Measurements from ENCODE around the gene IDH3G.
"Not testable (repeated sequence)": the region's sequence is repeated elsewhere in the genome, so short reads cannot be mapped to it uniquely, and the experiment has no call there.

IDH3G gene

DNA sequence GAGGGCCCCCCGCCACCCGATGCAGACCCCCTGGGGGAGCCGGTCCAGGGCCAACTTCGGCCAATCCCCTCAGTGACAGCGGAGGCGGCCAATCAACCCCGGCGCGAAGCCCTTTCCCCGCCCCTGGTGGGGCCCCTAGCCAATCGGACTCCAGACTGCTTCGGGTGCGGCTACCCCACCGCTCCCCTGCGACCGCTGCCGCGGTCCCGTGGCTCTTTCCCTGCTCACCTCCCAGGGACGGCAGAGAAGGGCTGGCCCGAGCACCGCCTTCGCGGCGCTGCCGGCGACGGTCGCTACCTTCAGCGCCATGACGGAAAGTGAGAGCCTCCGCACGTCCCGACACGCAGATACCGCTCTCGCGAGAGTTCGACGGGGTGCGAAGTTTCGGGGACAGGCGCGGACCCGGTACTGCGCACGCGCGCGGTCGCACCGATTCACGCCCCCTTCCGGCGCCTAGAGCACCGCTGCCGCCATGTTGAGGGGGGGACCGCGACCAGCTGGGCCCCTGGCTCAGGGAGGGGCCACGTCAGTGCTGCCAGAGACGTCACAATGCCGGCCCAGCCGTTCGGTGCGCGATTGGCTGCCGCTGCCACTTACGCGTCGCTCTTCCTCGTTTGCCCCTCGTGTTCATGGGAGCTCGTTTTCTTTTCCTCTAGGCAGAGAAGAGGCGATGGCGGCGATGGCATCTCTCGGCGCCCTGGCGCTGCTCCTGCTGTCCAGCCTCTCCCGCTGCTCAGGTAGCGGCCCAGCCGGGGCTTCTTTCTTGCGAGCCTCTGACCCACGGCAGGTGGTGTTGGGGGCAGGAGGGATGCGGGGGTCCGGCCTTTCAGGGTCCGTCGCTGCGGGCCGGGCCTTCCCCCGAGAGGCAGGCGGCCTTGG lies at the start of gene IDH3G, which contains the start of gene SSR4:
Gene IDH3G (minus strand): TSS at position 358 of the 879 bp plus-strand sequence. CDS start 49 bp downstream, at position 309.
Gene SSR4 (plus strand): TSS at position 651 of the 879 bp plus-strand sequence. CDS start 20 bp downstream, at position 671.
- peak; percentile 75 to 86 for DNase-seq

DNA sequence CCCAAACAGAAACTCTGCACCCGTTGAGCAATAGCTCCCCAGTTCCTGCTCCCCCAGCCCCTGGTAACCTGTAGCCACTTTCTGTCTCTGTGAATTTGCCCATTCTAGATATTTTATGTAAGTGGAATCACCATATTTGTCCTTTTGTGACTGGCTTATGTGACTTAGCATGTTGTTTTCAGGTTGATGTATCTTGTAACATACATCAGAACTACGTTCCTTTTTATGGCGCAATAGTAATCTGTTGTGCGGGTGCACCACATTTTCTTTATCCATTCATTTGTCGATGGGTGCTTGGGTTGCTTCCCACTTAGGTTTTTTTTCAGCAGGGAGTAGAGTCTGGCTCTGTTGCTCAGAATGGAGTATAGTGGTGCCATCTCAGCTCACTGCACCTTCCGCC lies 42.7 kb upstream of the IDH3G start:
- no peak for DNase-seq

DNA sequence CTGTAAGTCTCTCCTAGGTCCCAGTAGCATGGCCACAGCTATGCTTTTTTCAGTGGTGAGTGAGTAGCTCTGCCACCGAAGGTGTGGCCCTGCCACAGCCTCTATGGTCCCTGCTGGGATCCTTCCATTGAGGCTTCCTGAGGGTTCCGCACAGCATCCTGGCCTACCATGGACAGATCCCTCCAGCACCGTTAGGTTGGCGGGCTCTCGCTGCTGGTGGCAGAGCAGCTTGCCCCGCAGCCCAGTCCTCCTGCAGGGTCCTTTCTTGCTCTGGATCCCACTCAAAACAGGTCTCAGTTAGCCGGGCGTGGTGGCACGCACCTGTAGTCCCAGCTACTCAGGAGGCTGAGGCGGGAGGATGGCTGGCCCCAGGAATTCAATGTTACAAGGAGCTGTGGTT lies 38.6 kb upstream of the IDH3G start:
- DNase-seq, result no peak

DNA sequence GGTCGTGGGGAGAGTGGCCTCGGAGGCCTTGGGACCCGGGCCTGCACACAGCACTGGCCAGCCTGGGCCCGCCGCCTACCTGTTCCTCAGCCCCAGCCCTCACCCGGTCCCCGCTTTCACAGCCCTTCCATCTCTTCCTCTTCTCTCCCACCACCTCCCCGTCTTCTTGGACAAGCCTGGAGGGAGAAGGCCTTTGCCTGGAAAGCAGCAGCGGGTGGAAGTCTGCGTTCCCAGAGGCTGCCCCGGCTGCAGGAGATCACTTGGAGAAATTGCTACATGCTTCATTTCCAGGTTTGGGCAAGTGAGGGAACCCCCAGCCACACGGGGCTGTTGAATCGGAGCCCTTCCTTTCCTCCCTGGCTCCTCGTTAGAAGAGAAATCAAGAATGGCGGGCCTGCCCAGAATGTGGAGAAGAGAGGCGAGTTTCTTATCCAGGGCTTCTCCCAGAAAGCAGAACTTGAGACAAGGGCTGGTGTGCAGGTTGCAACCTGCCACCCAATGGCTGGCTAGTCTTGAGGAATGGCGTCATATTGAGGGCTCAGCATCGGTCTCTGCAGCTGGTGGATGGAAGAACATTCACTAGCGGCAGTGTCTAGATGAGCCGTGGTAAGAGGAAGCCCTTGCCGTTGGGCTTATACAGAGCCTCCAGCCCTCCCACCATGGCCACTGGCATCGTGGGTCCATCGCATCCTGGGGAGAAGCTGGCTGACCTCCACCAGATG lies 37.4 kb upstream of the IDH3G start:
- DNase-seq, result no peak

DNA sequence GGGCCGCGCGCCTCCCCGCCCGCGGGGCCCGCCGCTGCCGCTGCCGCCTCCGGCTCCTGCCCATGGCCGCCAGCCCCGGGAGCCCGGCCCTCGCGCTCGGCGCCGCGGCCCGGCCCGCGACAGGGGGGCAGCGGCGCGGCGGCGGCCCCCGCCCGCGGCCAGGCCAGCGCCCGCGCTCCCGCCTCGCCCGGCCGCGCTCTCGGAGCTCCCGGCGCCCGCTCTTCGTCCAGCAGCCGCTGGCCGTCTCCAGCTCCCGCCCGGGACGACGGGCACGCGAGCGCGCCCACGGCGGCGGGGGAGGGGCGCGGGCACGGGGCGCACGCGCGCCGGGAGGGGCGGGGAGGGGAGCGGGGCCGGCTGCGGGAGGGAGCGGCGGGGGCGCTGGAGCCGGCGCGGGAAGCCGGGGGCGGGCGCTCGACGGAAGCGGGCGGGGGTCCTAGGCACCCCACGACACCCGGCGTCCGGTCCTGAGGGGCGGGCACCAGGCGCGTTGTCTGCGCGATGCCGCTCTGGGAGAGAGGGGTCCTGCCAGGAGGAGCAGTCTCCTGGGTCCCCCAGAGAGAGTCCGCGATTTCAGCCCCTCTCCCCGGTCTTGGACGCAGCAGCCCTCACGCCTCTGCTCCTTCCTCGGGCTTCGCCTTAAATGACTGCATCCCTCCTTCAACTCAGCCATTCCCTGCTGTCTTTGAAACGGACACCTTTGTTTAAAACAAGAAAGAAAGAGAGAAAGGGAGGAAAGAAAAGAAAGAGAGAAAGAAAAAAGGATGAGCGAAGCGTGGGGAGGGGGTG lies 36.7 kb upstream of the IDH3G start:
- DNase-seq, result no peak

DNA sequence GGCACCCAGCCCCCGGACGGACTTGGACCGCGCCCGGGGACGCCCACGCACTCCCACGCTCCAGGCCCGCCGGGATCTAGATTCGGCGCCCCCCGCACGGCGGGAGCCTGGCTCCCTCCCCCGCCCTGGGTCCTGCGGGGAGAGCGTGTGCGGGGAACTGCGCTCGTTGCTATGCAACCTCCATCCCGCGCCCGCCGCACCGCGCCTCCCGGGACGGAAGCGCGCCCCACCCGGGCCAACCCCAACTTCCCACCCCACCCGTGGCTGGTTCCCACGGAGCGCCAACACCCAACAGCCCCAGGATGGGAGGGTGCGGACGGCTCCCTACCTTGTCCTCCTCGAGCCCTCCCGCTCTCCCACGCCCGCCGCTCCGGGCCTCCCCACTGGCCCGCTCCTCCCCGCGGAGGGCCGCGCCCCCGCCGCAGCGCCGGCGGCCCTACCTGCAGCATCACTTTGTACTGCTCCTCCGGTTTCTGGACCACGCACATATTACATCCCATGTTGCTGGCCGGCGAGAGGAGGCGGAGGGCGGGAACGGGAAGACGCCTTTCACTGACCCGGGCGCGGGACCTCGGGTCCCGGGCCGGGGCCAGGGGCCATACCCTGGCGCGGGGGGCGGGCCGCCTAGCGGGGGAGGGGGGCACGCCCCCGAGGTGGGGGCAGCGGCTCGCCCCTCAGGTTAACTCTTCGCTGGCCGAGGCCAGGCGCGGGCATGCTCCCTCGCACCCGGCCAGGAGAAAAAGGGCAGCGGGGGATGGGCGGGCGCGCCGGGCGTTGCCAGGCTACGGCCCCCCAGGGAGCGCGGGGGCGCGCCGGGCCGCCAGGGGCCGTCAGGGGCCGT lies 35.8 kb upstream of the IDH3G start, which contains the start of gene PDZD4:
Gene PDZD4 (minus strand): TSS at position 746 of the 841 bp plus-strand sequence. CDS start 246 bp downstream, at position 500.
- no peak for DNase-seq

DNA sequence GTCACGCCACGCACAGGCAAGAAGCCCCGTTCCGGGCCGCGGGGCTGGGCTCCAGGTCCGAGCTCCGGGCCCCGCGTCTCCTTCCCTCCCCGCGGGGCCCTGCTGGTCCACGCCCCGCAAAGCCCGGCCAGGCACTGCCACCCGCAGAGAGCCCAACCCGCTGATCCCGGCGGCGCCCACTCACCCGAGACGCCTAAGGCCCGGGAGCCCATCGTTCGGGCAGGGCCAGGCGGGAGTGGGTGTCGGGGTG lies 35.3 kb upstream of the IDH3G start:
- no peak for DNase-seq

DNA sequence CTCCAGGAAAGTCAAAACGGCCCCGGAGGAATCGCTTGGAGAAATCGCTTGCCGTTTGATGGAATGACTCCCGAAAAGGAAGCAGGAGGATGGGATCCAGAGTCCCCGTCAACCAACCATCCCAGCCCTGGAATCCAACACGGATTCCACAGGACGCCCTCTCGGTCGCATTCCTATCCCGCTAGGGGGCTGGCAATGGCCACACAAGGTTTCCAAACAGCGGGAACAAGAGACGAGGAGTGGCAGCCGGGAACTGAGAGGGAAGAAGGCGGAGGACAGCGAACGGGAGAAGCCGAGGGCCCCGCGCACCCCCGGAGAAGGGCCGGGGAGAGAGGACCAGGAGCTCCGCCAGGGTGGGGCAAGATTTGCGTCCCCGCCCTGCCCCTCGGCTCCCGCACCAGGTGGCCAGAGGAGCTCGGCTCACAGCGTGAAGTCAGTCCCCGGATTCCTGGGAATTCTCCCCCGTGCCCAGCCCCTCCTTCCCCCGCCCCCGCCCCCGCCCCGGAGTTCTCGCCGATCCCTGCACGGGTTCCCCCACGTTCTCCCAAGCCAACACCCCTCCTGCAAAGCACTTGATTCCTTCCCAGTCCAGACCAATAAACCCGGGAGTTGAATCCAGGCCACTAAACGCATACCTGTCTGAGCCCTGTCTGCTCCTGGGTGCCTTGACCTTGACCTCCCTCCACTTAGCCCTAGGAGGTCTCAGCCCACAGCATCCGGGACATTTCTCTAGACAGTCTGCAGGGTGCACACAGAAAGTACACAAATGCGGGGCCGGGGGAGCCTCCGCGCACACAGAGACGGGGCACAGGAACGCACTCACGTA lies 34.8 kb upstream of the IDH3G start:
- DNase-seq, result no peak

DNA sequence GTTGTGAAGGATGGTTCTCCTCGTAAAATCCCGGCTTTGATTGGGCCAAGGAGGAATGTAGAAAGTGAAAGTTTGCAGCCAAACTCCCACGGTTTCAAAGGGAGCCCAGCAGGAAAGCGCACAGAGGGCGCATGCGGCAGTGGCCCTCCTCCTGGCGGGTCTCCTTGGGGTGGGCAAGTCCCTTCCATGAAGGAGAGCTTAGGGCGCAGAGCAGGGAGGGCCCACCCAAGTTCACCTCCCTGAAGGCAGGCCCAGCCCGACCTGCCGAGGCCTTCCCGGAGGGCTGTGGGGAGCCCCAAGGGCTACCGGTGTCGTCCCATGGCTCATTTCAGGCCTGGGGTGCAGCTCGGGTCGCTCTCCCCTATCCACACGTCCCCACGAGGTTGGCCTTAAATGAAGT lies 34.1 kb upstream of the IDH3G start:
- DNase-seq, result no peak

DNA sequence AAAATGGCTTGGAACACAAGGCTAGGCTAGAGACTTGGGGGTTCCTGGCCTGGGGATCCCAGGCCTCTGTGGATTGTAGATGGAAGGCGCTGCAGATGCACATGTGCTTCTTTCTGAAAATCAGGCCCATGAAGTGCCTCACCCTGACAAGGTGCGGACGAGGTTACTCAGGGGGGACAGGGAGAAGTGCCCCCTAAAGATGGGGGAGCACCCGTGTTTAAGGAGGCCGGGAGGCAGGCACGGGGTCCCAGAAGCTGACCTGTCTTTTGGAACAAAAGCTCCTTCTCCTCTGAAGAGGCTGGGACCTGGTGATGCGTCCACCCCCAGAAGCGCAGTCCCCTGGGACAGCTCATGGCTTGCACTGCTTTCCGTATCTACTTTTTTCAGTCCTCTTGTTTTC lies 33.7 kb upstream of the IDH3G start:
- no peak for DNase-seq

DNA sequence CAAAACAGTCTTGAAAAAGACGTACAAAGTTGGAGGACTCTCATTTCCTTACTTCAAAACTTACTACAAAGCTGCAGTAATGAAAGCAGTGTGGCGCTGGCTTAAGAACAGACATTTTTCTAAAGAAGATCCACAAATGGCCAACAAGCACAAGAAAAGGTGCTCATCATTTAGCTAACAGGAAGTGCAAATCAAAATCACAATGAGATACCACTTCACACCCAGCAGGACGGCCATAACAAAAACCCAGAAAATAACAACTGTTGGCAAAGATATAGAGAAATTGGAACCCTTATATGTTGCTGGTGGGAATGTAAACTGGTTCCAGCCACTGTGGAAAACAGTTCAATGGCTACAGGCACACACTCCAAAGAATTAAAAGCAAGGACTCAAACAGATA lies 32.8 kb upstream of the IDH3G start:
- DNase-seq, result no peak

DNA sequence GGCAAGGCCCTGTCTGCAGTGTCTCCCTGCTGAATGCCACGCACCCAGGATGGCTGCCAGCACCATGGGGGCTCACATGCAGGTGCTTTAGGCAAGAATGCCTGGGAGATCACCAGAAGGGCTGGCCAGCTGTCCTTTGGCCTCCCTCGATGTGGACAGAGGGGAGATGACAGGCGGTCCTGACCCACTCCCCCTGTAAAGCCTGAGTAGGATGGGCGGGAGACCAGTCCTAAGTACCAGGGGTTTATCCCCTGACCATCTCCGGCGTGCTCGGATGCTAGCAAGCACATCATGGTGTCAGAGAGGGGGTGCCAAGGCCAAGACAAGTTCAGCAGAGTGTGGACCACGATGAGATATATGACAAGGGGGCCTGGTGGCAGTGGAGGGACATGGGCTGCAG lies 30.9 kb upstream of the IDH3G start:
- DNase-seq, result no peak

DNA sequence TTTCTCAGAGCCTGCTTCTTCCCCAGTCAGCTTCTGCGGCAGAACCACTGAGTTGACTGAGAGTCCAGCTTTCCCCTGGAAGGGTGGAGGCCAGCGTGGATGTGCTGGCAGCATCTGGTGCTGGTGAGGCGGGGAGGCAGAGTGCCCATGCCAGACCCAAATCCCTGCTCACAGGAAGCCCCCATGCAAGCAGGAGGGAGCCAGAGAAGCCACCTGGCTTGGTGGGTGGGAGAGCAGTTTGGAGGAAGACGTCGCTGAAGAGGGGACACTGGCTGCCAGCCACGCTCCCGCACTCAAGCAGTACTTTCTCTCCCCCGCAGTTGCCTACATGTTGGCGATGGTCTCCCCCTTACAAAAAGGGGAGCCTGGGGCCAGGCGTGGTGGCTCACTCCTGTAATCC lies 30.2 kb upstream of the IDH3G start:
- DNase-seq, result no peak

DNA sequence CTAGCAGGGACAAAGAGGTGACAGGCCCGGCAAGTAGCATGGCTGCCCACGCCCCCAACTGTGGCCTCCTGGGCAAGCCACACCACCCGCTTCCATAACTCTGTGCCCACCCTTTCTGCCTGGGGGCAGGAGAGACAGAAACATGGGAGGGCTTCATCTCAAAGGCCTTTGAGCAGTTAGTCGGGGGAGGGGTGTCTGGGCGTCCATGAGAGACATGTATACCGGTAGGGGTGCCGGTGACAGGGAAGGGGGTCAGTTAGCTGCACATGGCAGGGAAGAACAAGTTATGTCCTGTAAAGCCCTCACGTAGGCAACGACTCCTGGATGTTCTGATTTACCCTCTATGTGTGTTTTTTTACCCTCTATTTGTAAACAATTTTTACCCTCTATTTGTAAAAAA lies 26.9 kb upstream of the IDH3G start:
- no peak for DNase-seq

DNA sequence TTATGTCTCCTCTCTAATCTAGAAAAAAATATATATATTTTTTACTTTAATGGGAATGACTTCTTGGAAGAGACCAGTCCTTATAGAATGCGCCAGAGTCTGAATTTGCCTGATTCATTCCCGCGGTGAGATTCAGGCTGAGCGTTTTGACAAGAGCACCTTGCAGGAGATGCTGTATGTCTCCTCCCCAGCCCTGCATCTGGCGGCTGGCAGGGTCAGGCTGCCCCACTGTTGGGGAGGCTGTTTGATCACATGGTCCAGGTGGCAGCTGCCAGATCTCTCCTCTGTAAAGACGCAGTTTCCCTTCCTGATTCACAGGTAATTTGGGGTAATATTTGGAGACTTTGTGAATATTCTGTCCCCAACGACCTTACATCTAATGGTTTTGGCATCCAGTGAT lies 26.4 kb upstream of the IDH3G start:
- peak; percentile 6 to 10 for DNase-seq

DNA sequence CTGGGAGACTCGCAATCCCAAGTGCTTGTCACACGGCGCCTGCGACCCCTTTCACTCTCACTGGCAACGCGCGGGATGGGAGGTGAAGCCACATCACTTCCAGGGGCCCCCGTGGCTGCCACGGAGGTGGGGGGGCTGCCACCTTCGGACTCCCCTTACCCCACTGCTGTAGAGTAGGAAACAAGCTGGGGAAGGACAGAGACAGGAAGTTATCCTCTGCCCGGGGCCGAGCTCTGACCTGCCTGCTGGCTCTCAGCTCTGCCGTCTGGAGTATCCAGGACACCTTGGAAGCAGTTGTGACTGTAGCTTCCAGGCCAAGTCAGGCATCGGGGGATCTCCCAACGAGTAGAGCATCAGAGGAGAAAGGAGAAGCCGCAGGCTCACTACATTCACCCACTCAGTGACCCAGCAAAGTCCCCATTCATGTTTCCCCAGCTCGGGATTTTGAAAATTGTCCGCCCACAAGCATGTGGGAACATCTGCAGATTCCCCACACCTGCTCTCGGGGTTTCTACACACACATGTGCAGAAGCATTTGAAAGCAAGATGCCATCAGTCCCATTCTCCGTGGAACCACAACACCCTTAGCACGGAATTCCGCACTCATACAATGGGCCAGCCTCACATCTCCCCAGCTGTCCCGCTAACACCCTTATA lies 25.3 kb upstream of the IDH3G start:
- no peak for DNase-seq

DNA sequence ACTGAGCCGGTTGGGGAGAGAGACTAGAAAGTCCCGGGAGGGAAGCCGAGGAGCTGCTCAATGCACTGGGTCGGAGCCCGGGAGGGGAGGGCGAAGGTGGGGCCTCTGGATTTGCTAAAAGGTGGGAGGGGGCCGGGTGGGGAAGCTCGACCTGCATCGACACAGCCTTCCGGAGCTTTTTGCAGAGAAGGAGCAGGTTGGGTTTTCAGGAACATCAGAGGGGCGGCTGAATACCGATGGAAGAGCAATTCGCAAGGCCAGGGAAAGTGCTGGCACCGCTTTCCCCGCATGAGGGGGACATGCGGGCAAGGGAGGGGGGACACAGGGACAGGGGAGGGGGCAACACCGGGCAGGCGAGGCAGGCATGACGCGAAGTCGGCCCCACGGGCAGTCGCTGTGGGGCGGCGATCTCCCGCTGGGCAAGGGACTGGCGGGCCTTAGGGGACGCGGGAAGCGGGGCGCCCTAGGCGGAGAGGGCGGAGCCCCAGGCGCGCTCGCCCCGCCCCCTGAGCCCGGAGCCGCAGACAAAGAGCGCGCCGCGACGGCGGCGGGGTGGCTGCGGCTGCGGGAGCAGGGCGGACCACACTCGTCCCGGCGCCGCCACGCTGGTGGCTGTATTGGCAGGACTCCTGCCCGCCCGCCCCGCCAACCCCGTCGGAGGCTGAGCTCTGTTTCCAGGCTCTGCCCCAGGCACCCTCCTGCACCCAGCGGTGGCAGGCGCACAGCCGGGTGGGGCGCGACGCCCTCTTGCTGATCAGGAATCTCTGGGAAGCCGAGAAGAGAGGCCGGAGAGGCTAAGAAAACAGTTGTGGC lies 24.6 kb upstream of the IDH3G start:
- DNase-seq, result peak in 1 of 2 experiments; percentile 39

DNA sequence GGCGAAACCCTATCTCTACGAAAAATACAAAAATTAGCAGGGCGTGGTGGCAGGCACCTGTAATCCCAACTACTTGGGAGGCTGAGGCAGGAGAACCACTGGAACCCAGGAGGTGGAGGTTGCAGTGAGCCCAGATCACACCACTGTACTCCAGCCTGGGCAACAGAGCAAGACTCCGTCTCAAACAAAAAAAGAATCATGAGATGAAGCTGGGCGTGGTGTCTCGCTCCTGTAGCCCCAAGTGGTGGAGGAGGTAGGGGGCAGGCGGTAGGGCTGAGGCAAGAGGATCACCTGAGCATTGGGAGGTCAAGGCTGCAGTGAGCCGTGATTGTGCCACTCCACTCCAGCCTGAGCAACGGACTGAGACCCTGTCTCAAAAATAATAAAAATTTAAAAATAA lies 23.9 kb upstream of the IDH3G start:
- not testable (repeated sequence) for DNase-seq

DNA sequence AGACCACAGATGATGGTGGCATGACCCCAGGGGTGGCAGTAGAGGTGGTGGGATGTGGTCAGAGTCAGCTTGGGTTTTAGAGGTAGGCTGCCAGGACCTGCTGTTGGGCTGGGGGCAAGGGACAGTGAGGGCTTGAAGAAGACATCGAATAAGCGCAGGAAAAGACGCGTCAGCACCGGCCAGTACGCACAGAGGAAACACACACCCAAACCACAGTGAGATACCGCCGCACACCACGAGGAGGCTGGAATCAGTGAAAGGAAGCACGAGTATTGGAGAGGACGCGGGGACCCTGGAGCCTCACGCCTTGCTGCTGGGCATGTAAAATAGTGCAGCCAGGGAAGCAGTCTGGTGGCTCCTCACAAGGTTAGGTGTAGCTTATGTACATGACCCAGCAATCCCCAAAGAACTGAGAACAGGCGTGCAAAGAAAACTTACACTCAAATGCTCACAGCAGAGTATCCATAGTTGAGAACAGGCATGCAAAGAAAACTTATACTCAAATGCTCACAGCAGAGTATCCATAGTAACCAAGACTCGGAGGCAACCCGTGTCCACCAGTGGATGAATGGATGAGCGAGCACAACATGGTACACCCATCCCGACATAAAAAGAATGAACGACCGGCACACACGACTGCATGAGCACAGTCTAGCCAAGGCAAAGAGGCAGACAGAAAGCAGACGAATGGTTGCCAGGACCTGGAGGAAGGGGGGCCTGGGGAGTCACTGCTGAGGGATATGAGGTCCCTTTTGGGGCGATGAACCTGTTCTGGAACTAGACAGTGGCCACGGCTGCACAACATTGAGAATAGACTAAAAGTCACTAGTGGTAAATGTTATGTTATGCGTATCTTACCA lies 22.9 kb upstream of the IDH3G start:
- no peak for DNase-seq

All from SHP77 (cell line).